Measurements from ENCODE around the gene CCDC192.

CCDC192 gene

GRCh38 chr5:127875235-127876021 is 172.2 kb downstream of the CCDC192 start:
- DNase-seq (ENCODE audit: low read depth) = peak; percentile 68
- H3K4me3 ChIP-seq (ENCODE audit: control insufficient read depth, low read depth, low read length) = no peak overlapping the region
- peak; percentile 19 for TF ChIP-seq CTCF (conservative IDR thresholded peaks at IDR 0.05; ENCODE audit: control insufficient read depth, insufficient read depth, low read depth, low read length)

- H3K4me3 ChIP-seq (ENCODE audit: control insufficient read depth, low read depth, low read length) = no peak overlapping the region
- DNase-seq (ENCODE audit: low read depth) = no peak
- TF ChIP-seq CTCF (conservative IDR thresholded peaks at IDR 0.05; ENCODE audit: control insufficient read depth, insufficient read depth, low read depth, low read length) = no peak
Measured at GRCh38 chr5:127876384-127876783, 173.2 kb downstream of the CCDC192 start.

- DNase-seq (ENCODE audit: low read depth) = peak; percentile 57
- no peak overlapping the region for H3K4me3 ChIP-seq (ENCODE audit: control insufficient read depth, low read depth, low read length)
- TF ChIP-seq CTCF (conservative IDR thresholded peaks at IDR 0.05; ENCODE audit: control insufficient read depth, insufficient read depth, low read depth, low read length) = peak; percentile 63
Measured at GRCh38 chr5:127878174-127878750, 175.1 kb downstream of the CCDC192 start.

- no peak overlapping the region for H3K4me3 ChIP-seq (ENCODE audit: control insufficient read depth, low read depth, low read length)
- no peak for TF ChIP-seq CTCF (conservative IDR thresholded peaks at IDR 0.05; ENCODE audit: control insufficient read depth, insufficient read depth, low read depth, low read length)
- no peak for DNase-seq (ENCODE audit: low read depth)
Measured at GRCh38 chr5:127884416-127884815, 181.2 kb downstream of the CCDC192 start.

GRCh38 chr5:127885176-127885575 is 182.0 kb downstream of the CCDC192 start:
- H3K4me3 ChIP-seq (ENCODE audit: control insufficient read depth, low read depth, low read length) = no peak overlapping the region
- no peak for TF ChIP-seq CTCF (conservative IDR thresholded peaks at IDR 0.05; ENCODE audit: control insufficient read depth, insufficient read depth, low read depth, low read length)
- no peak for DNase-seq (ENCODE audit: low read depth)

GRCh38 chr5:127886081-127886480 is 182.9 kb downstream of the CCDC192 start:
- DNase-seq (ENCODE audit: low read depth) = no peak
- H3K4me3 ChIP-seq (ENCODE audit: control insufficient read depth, low read depth, low read length) = no peak overlapping the region
- TF ChIP-seq CTCF (conservative IDR thresholded peaks at IDR 0.05; ENCODE audit: control insufficient read depth, insufficient read depth, low read depth, low read length) = no peak

Data from fibroblast of mammary gland (primary cell).